NB4 (cell line): Measurements from ENCODE around the gene ATN1.
"Not testable (repeated sequence)": the region's sequence is repeated elsewhere in the genome, so short reads cannot be mapped to it uniquely, and the experiment has no call there.

Source experiments
- DNase-seq: peaks from one replicate; pipeline ENCODE4 v3.0.0; 2010; ENCODE audit warnings: low read depth
- H3K4me3 ChIP-seq: one replicate; pipeline ENCODE4 v1.5.1; 2011; ENCODE audit warnings: mild to moderate bottlenecking, low read depth, low read length, moderate library complexity
- CTCF ChIP-seq: IDR thresholded peaks from one replicate; pipeline ENCODE4 v1.5.1; 2012; ENCODE audit warnings: low read depth, low read length
- MAX ChIP-seq: IDR thresholded peaks from 2 replicates; pipeline ENCODE4 v1.6.1; 2011; ENCODE audit warnings: low read depth, low read length
- MYC ChIP-seq: IDR thresholded peaks from 2 replicates; pipeline ENCODE4 v1.6.1; 2011; ENCODE audit warnings: low read depth, low read length
- POLR2A ChIP-seq: IDR thresholded peaks from 2 replicates; pipeline ENCODE4 v1.6.1; 2011; ENCODE audit warnings: mild to moderate bottlenecking; ENCODE audit not compliant: insufficient read length; ENCODE audit errors: extremely low read depth

Gene ATN1

DNA sequence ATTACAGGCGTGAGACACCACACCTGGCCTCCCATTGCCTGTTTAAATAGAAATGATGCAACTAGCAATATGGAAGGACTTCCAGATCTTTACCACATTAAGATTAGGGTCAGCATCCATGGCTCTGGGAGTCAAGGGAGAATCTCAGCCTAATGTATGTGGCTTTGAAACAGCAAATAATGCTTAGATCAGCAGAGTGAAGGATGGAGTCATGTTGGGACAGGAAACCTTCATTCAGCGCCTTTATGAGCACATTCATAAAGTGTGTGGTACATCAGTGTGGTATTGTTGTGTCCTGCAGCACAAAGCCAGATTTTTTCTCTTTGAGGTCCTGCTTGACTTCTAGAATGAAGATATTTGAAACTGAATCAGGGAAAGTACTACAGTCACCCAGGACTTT lies 39.4 kb upstream of the ATN1 start:
- no peak overlapping the region for H3K4me3 ChIP-seq
- TF ChIP-seq MAX (no peak), POLR2A (no peak), MYC (no peak), CTCF (no peak)
- DNase-seq, result no peak

DNA sequence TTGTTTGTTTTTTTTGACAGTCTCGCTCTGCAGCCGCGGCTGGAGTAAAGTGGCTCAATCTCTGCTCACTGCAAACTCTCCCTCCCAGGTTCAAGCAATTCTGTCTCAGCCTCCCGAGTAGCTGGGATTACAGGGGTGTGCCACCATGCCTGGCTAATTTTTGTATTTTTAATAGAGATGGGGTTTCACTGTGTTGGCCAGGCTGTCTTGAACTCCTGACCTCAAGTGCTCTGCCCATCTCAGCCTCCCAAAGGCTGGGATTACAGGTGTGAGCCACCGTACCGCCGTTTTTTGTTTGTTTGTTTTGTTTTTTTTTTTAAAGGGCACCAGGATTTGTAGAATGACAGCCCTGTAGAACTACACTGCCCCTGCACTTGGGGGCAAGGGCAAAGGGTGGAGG lies 39.0 kb upstream of the ATN1 start:
- not testable (repeated sequence) for DNase-seq, H3K4me3 ChIP-seq

- not testable (repeated sequence) for DNase-seq
- H3K4me3 ChIP-seq, result peak overlapping the region; percentile 59
Measured at GRCh38 chr12:6889775-6890573, 37.8 kb upstream of the ATN1 start.

DNA sequence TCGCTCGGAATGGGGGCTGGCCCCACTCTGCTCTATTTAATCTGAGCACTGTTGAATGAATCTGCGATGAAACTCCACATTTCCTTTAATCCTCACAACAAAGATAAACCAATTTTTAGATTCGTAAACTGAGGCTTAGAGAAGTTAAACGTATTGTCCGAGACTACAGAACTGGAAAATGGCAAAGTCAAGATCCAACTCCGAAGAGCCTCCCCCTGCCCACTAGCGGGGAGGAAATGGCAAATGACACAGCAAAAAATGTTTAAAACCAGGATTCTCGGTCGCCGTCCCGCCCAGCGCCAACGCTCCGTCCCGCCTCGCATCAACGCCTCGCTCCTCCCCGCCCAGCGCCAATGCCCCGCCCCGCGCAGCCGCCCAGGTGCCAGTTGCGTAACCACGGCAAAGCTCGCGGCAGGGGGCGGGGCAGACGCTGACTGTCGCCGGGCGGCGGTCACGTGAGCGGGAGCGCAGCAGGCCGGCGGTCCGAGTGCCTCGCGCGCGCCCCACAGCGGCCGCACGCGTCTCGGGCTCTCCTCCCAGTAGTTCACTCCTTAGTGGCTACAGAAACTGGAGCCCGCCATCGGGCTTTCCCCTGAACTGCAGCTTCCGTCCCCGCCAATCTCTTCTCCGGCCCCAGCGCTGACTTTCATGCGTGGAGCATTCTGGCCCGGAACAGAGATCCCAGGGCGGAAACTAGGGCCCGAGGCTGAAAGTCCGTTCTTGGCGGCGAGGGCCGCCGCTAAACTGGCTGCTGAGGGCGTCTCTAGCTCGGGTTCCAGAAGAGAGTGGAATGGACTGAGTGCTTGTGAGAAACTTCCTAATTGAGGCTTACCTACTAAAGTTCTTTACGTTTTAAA lies 36.7 kb upstream of the ATN1 start:
- DNase-seq, result peak; percentile 97
- peak overlapping the region; percentile 59 for H3K4me3 ChIP-seq
- TF ChIP-seq CTCF (peak; percentile 68), POLR2A (peak; percentile 72), MAX (peak; percentile 92), MYC (no peak; the same call in 1 of the 2 replicates)

DNA sequence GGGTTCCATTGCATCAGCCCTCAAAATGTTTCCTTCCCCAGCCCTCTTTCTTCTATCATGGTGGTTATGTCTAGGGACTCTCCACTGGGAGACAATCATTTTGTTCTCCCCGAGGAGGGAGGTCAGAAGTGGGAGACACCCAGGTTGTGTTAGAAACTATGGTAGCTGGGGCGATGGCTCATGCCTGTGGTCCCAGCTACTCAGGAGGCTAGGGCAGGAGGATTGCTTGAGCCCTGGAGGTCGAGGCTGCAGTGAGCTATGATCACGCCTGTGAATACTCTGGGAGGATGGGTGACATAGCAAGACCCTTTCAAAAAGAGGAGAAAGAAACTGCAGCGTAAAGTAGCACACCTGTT lies 36.1 kb upstream of the ATN1 start:
- TF ChIP-seq CTCF, result no peak
- TF ChIP-seq MYC, result no peak
- no peak for TF ChIP-seq POLR2A
- no peak for TF ChIP-seq MAX
- H3K4me3 ChIP-seq, result peak overlapping the region; percentile 52
- no peak for DNase-seq

DNA sequence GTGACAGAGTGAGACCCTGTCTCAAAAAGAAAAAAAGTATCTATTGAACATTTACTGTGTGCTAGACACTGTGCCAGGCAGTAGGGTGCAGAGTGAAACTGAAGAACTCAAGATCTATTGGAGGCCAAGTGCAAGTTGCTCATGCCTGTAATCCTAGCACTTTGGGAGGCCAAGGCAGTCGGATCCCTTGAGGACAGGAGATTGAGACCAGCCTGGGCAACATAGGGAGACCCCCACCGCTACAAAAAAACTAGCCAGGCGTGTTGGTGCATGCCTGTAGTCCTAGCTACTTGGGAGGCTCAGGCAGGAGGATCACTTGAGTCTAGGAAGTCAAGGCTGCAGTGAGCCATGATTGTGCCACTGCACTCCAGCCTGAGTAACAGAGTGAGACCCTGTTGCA lies 35.1 kb upstream of the ATN1 start:
- not testable (repeated sequence) for H3K4me3 ChIP-seq, DNase-seq

DNA sequence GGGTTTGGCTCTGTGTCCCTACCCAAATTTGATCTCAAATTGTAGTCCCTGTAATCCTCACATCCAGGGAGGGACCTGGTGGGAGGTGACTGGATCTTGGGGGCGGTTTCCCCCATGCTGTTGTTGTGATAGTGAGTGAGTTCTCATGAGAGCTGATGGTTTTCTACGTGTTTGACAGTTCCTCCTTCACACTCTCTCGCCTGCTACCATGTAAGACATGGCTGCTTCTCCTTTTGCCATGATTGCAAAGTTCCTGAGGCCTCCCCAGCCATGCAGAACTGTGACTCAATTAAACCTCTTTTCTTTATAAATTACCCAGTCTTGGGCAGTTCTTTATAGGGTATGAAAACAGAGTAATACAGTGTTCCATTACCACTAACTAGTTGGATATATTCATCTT lies 33.4 kb upstream of the ATN1 start:
- no peak overlapping the region for H3K4me3 ChIP-seq
- no peak for TF ChIP-seq POLR2A
- TF ChIP-seq MAX, result no peak
- DNase-seq, result no peak
